Measurements from ENCODE around the gene ACVR1. TPM values are rescaled to one million over a fixed set of nuclear protein-coding genes. Genes with fewer than 3 reads are reported as not detected.

The ACVR1 gene
- total RNA-seq, 2 experiments from 2014 or later = 8.3 to 10.1 TPM

GRCh38 chr2:157840568-157841156, 35.5 kb downstream of the ACVR1 start:
- H3K27ac Mint-ChIP-seq = no peak overlapping the region
- H3K9me3 Mint-ChIP-seq = no peaks in the 10 kb centered on the region
- H3K4me3 Mint-ChIP-seq = no peak overlapping the region
- DNase-seq (no peak), ATAC-seq (no peak)
- intact Hi-C loops (cut with micrococcal nuclease) = no loop called here
- H3K4me1 Mint-ChIP-seq (ENCODE audit: low read depth) = peaks cover 34% of the 10 kb centered on the region
- ChIA-PET POLR2A (interaction anchor here (0.9 kb wide), 1 partner anchor 15 kb away, joined by 3 read pairs; no protein-coding TSS in a partner anchor), CTCF (no interaction called here)
- H3K36me3 Mint-ChIP-seq (ENCODE audit: low read depth) = peaks cover 12% of the 10 kb centered on the region
- TF ChIP-seq CTCF (IDR thresholded peaks at IDR 0.05) = no peak
- H3K27me3 Mint-ChIP-seq = no peaks in the 10 kb centered on the region

GRCh38 chr2:157839822-157840221, 36.3 kb downstream of the ACVR1 start:
- TF ChIP-seq CTCF (IDR thresholded peaks at IDR 0.05) = no peak
- intact Hi-C loops (cut with micrococcal nuclease) = no loop called here
- CTCF ChIA-PET = interaction anchor here (0.6 kb wide), 1 partner anchor 110 kb away, joined by 3 read pairs; no protein-coding TSS in a partner anchor
- POLR2A ChIA-PET = no interaction called here
- Mint-ChIP-seq H3K27me3 (no peaks in the 10 kb centered on the region), H3K36me3 (ENCODE audit: low read depth) (peaks cover 4% of the 10 kb centered on the region), H3K4me1 (ENCODE audit: low read depth) (peaks cover 37% of the 10 kb centered on the region), H3K27ac (no peak overlapping the region), H3K4me3 (no peak overlapping the region), H3K9me3 (no peaks in the 10 kb centered on the region)
- ATAC-seq (no peak), DNase-seq (no peak)

GRCh38 chr2:157839162-157839801, 36.8 kb downstream of the ACVR1 start:
- CTCF ChIA-PET = interaction anchor here (0.6 to 1.0 kb wide), 2 partner anchors 62 to 110 kb away, joined by 3 read pairs; no protein-coding TSS in a partner anchor
- intact Hi-C loops (cut with micrococcal nuclease) = no loop called here
- no peak for ATAC-seq
- DNase-seq = no peak
- Mint-ChIP-seq H3K9me3 (no peaks in the 10 kb centered on the region), H3K27me3 (no peaks in the 10 kb centered on the region), H3K36me3 (ENCODE audit: low read depth) (peaks cover 4% of the 10 kb centered on the region), H3K4me3 (no peak overlapping the region), H3K4me1 (ENCODE audit: low read depth) (peaks cover 39% of the 10 kb centered on the region), H3K27ac (no peak overlapping the region)
- no peak for TF ChIP-seq CTCF (IDR thresholded peaks at IDR 0.05)
- POLR2A ChIA-PET = interaction anchor here (1.3 kb wide), 1 partner anchor 37 kb away, joined by 4 read pairs; the partner anchor contains the start of gene ACVR1

- peak overlapping the region; percentile 28 for H3K27ac Mint-ChIP-seq
- H3K4me1 Mint-ChIP-seq (ENCODE audit: low read depth) = peaks cover 39% of the 10 kb centered on the region
- DNase-seq (peak; percentile 35), ATAC-seq (peak; percentile 89)
- intact Hi-C loops (cut with micrococcal nuclease) = no loop called here
- H3K36me3 Mint-ChIP-seq (ENCODE audit: low read depth) = peaks cover 4% of the 10 kb centered on the region
- CTCF ChIA-PET = interaction anchor here (1.0 to 2.2 kb wide), 2 partner anchors 61 to 186 kb away, joined by 3 to 5 read pairs; no protein-coding TSS in a partner anchor
- no peak overlapping the region for H3K4me3 Mint-ChIP-seq
- TF ChIP-seq CTCF (IDR thresholded peaks at IDR 0.05) = no peak
- no peaks in the 10 kb centered on the region for H3K27me3 Mint-ChIP-seq
- POLR2A ChIA-PET = interaction anchor here (1.3 kb wide), 1 partner anchor 37 kb away, joined by 4 read pairs; the partner anchor contains the start of gene ACVR1
- H3K9me3 Mint-ChIP-seq = no peaks in the 10 kb centered on the region
Observed at GRCh38 chr2:157838442-157839161, 37.5 kb downstream of the ACVR1 start.
